SJSA1 (cell line): ENCODE measurements around the gene PHACTR1. TPM values are rescaled to one million over a fixed set of nuclear protein-coding genes. Genes with fewer than 3 reads are reported as not detected.

Experiments used
- DNase-seq, 2 experiments: peaks; one replicate each; pipeline ENCODE4 v3.0.0-alpha.2; 2015 to 2020; ENCODE audit warnings: low spot score in 2 of 2, low read depth in 1 of 2
- H3K27ac ChIP-seq: fragments of 250-450 bp; sonication (Bioruptor Pico); 2 replicates; pipeline ENCODE4 v1.5.1; 2020; ENCODE audit warnings: mild to moderate bottlenecking, moderate library complexity
- H3K27me3 ChIP-seq: fragments of 250-450 bp; sonication (Bioruptor Pico); replicated peaks from 2 replicates; pipeline ENCODE4 v1.5.1; 2020; ENCODE audit warnings: mild to moderate bottlenecking, moderate library complexity
- H3K36me3 ChIP-seq: fragments of 250-450 bp; sonication (Bioruptor Pico); 2 replicates; pipeline ENCODE4 v1.5.1; 2020; ENCODE audit warnings: mild to moderate bottlenecking
- H3K4me1 ChIP-seq: fragments of 250-450 bp; sonication (Bioruptor Pico); replicated peaks from 2 replicates; pipeline ENCODE4 v1.6.1; 2021; ENCODE audit warnings: mild to moderate bottlenecking
- H3K4me3 ChIP-seq: fragments of 250-450 bp; sonication (Bioruptor Pico); 2 replicates; pipeline ENCODE4 v1.5.1; 2020; ENCODE audit warnings: mild to moderate bottlenecking
- H3K9me3 ChIP-seq: fragments of 250-450 bp; sonication (Bioruptor Pico); replicated peaks from 2 replicates; pipeline ENCODE4 v1.5.1; 2020; ENCODE audit warnings: mild to moderate bottlenecking
- total RNA-seq: library from RNA; depleted of rRNA; stranded (reverse); fragments of >200 nt; shearing (Covaris generic); gene quantifications from 2 replicates; pipeline ENCODE4 v1.2.3, GENCODE V29; 2014

Gene PHACTR1
- total RNA-seq, 1 experiment from 2014 or later: 0.37 TPM

DNA sequence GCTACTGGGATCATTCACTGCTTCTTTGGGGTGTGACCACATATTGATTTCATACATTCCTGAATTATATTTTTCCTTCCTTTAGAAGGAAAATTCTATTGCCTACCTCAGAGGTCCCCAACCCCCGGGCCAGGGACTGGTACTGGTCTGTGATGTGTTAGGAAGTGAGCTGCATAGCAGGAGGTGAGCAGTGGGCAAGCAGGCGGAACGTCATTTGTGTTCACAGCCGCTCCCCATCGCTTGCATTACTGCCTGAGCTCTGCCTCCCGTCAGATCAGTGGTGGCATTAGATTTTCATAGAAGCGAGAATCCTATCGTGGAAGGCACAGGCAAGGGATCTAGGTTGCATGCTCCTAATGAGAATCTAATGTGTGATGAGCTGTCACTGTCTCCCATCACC lies 107.3 kb downstream of the PHACTR1 start:
- Histone ChIP-seq H3K4me1 (no peaks in the 10 kb centered on the region), H3K36me3 (no peaks in the 10 kb centered on the region)
- no peak for DNase-seq

GRCh38 chr6:12826584-12826983 lies 110.0 kb downstream of the PHACTR1 start:
- Histone ChIP-seq H3K9me3 (no peaks in the 10 kb centered on the region), H3K4me1 (no peaks in the 10 kb centered on the region), H3K27ac (no peak overlapping the region)

More for the DNA sequence above, 107.3 kb downstream of the PHACTR1 start:
- H3K27ac ChIP-seq: no peak overlapping the region
- H3K9me3 ChIP-seq: no peaks in the 10 kb centered on the region
- H3K4me3 ChIP-seq: no peak overlapping the region
- peaks cover 8% of the 10 kb centered on the region for H3K27me3 ChIP-seq

DNA sequence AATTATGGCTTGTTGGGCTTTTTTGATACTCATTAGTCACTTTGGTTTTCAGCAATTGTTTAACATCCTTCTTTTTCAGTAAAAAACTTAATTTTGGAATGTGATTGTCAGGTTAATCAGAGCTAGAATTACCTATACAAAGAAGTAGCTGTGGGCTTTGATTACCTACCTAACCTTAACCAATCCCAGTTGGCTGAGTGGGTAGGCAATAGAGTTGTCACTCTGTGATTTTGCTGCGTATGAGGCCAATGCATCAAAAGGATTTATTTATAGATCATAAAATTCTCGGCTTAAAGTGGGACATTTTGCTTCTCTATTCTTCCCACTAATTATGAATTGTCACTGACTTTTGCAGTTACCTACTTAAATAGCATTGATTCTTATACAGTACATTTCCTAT lies 111.4 kb downstream of the PHACTR1 start:
- Histone ChIP-seq H3K27ac (no peak overlapping the region), H3K36me3 (no peaks in the 10 kb centered on the region), H3K4me3 (no peak overlapping the region), H3K27me3 (peaks cover 11% of the 10 kb centered on the region), H3K9me3 (no peaks in the 10 kb centered on the region), H3K4me1 (no peaks in the 10 kb centered on the region)
- DNase-seq: no peak

More at GRCh38 chr6:12826584-12826983, 110.0 kb downstream of the PHACTR1 start:
- no peaks in the 10 kb centered on the region for H3K36me3 ChIP-seq
- H3K4me3 ChIP-seq: no peak overlapping the region
- H3K27me3 ChIP-seq: peaks cover 8% of the 10 kb centered on the region
- no peak for DNase-seq

- Histone ChIP-seq H3K36me3 (no peaks in the 10 kb centered on the region), H3K9me3 (no peaks in the 10 kb centered on the region), H3K27ac (no peak overlapping the region), H3K27me3 (peaks cover 11% of the 10 kb centered on the region), H3K4me1 (no peaks in the 10 kb centered on the region), H3K4me3 (no peak overlapping the region)
- no peak for DNase-seq
Observed at GRCh38 chr6:12832226-12832735, 115.7 kb downstream of the PHACTR1 start.

GRCh38 chr6:12836009-12836408 lies 119.4 kb downstream of the PHACTR1 start:
- H3K9me3 ChIP-seq: peaks cover 4% of the 10 kb centered on the region; the same call in 1 of the 2 replicates
- no peaks in the 10 kb centered on the region for H3K4me1 ChIP-seq
- H3K4me3 ChIP-seq: no peak overlapping the region
- H3K27me3 ChIP-seq: peaks cover 3% of the 10 kb centered on the region; the same call in 1 of the 2 replicates
- DNase-seq: no peak
- H3K27ac ChIP-seq: no peak overlapping the region
- H3K36me3 ChIP-seq: no peaks in the 10 kb centered on the region

GRCh38 chr6:12841619-12842018 lies 125.1 kb downstream of the PHACTR1 start:
- peaks cover 3% of the 10 kb centered on the region; the same call in 1 of the 2 replicates for H3K27me3 ChIP-seq
- H3K4me3 ChIP-seq: no peak overlapping the region
- no peaks in the 10 kb centered on the region for H3K4me1 ChIP-seq
- H3K36me3 ChIP-seq: no peaks in the 10 kb centered on the region
- DNase-seq: no peak
- H3K27ac ChIP-seq: no peak overlapping the region
- peaks cover 4% of the 10 kb centered on the region; the same call in 1 of the 2 replicates for H3K9me3 ChIP-seq

GRCh38 chr6:12842114-12842513 lies 125.5 kb downstream of the PHACTR1 start:
- Histone ChIP-seq H3K4me3 (no peak overlapping the region), H3K27me3 (peaks cover 3% of the 10 kb centered on the region; the same call in 1 of the 2 replicates), H3K36me3 (no peaks in the 10 kb centered on the region), H3K9me3 (peaks cover 4% of the 10 kb centered on the region; the same call in 1 of the 2 replicates), H3K4me1 (no peaks in the 10 kb centered on the region), H3K27ac (no peak overlapping the region)
- no peak for DNase-seq

- peaks cover 2% of the 10 kb centered on the region; the same call in 1 of the 2 replicates for H3K9me3 ChIP-seq
- no peak for DNase-seq
- H3K27ac ChIP-seq: no peak overlapping the region
- H3K4me1 ChIP-seq: no peaks in the 10 kb centered on the region
- H3K4me3 ChIP-seq: no peak overlapping the region
- H3K36me3 ChIP-seq: no peaks in the 10 kb centered on the region
- H3K27me3 ChIP-seq: peaks cover 3% of the 10 kb centered on the region; the same call in 1 of the 2 replicates
Observed at GRCh38 chr6:12842658-12843057, 126.1 kb downstream of the PHACTR1 start.

DNA sequence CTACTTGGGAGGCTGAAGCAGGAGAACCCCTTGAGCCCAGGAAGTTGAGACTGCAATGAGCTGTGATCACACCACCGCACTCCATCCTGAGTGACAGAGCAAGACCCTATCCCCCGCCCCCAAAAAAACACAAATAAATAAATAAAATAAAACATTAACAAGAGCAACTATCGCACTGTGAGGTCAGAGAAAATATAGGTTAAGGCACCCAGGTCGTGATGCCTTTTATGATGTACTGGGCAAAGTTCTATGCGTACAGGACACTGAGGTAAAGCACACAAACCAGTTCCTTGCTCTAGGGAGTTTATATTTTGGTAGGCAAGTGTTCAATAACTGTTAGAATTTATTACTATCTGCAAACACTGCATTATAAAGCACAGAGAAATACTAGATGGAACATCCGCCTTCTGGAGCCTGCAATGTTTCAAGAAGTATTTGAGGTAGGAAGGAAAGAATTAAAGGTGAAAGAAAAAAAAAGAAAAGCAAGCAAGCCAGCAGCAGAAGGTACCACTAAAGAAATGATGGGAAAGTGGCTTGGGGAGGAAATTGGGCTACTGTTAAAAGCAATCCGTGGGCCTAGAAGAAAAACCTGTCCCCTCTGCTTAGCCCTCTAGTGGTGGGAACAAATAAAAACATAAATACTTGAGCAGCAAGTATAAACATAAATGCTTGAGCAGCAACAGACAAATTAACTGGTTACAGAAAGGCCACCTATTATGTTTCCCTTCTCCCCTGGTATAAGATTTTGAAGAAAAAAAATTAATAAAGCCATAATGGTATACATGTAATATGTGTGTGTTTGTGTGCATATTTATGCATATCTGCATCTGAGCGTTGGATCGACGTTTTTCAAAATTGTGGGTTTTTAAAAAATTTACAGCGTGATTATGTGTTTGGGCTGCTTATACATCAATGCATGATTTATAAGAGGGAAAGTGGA lies 128.0 kb downstream of the PHACTR1 start:
- no peak overlapping the region for H3K27ac ChIP-seq
- H3K36me3 ChIP-seq: no peaks in the 10 kb centered on the region
- H3K9me3 ChIP-seq: no peaks in the 10 kb centered on the region; the same call in 1 of the 2 replicates
- peak in 1 of 2 experiments; percentile 22 for DNase-seq
- H3K4me1 ChIP-seq: no peaks in the 10 kb centered on the region
- no peak overlapping the region for H3K4me3 ChIP-seq
- peaks cover 10% of the 10 kb centered on the region for H3K27me3 ChIP-seq

GRCh38 chr6:12845224-12846004 lies 128.8 kb downstream of the PHACTR1 start:
- no peak for DNase-seq
- Histone ChIP-seq H3K9me3 (no peaks in the 10 kb centered on the region; the same call in 1 of the 2 replicates), H3K4me1 (no peaks in the 10 kb centered on the region), H3K27me3 (peaks cover 10% of the 10 kb centered on the region), H3K36me3 (no peaks in the 10 kb centered on the region), H3K27ac (no peak overlapping the region), H3K4me3 (no peak overlapping the region)

DNA sequence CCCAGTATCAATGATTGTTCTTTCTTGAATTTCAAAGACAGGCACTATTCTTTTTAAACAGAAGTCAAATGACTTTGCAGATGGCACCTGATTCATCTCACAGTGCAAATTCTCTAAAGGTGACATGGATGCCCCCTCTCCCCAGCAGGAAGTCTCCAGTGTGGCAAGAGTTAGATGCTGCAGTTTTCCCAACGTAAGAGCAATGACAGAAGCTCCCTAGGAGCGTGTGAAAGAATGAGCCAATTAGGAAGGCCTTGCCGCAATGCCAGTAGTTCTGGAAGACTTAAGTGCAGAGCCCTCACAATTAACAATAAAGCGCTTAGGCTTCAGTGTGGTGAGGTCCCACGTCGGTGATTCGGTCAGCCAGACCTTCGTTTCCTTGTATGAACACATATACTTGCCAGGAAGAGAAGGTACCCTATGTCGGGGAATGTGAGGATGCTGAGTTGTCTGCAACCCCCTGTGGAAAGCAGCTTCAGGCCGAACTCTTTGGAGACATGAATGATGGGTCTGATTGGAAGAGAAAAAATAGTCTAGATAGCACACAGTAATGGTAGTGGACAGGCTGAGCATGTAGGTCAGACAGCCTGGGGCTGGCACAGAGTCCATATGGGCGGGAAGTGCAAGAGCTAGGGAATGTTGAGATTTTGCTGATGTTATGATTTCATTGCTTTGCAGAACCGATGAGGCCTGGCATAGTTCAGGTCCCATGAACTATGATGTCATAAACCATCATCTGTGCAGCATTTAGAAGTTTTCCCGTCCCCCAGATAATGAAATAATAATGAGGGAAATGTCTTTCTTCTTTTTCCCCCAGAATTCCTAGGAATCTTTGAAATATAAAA lies 132.6 kb downstream of the PHACTR1 start:
- DNase-seq: no peak
- peaks cover 15% of the 10 kb centered on the region; the same call in 1 of the 2 replicates for H3K27me3 ChIP-seq
- H3K4me1 ChIP-seq: no peaks in the 10 kb centered on the region
- no peaks in the 10 kb centered on the region for H3K9me3 ChIP-seq
- no peak overlapping the region for H3K27ac ChIP-seq
- no peak overlapping the region for H3K4me3 ChIP-seq
- no peaks in the 10 kb centered on the region for H3K36me3 ChIP-seq

- Histone ChIP-seq H3K27me3 (peaks cover 15% of the 10 kb centered on the region; the same call in 1 of the 2 replicates), H3K27ac (no peak overlapping the region), H3K4me1 (no peaks in the 10 kb centered on the region), H3K9me3 (no peaks in the 10 kb centered on the region), H3K4me3 (no peak overlapping the region), H3K36me3 (no peaks in the 10 kb centered on the region)
- DNase-seq: no peak
Observed at GRCh38 chr6:12849809-12850198, 133.2 kb downstream of the PHACTR1 start.
